MCF 10A (cell line): Measurements from ENCODE around the gene ESPNL. TPM values are rescaled to one million over a fixed set of nuclear protein-coding genes. Genes with fewer than 3 reads are reported as not detected.
A peak's percentile ranks its signal among the peaks of the same experiment; 100 is the strongest.

Experiments used
- BruUV-seq: library from RNA; stranded (reverse); fragments of 400-500 nt; replicated peaks from 2 replicates; lab custom pipeline; 2021; lab: Mats Ljungman, UMichigan
- CTCF ChIA-PET: fragments of 300-600 bp; sonication (Branson Sonifier 250); formaldehyde crosslinking; extraction: SDS; loops from one replicate; lab custom pipeline; 2021; ENCODE audit warnings: antibody characterized with exemption, inconsistent platforms; lab: Yijun Ruan, JAX
- POLR2A ChIA-PET: fragments of 300-600, 350-650 bp; sonication (Branson Sonifier 250); formaldehyde crosslinking; extraction: SDS; loops from one replicate; lab custom pipeline; 2020; ENCODE audit warnings: antibody characterized with exemption, inconsistent platforms; lab: Yijun Ruan, JAX
- DNase-seq: peaks from one replicate; pipeline ENCODE4 v3.0.0-alpha.2; 2018; ENCODE audit not compliant: unreplicated experiment
- H3K27ac Mint-ChIP-seq: one replicate; pipeline ENCODE4 v1.8.0; 2022; ENCODE audit warnings: mild to moderate bottlenecking, low read depth, mixed read lengths; ENCODE audit not compliant: unreplicated experiment
- H3K27me3 Mint-ChIP-seq: one replicate; pipeline ENCODE4 v1.8.0; 2022; ENCODE audit warnings: mixed read lengths; ENCODE audit not compliant: insufficient read depth, unreplicated experiment
- H3K36me3 Mint-ChIP-seq: one replicate; pipeline ENCODE4 v1.8.0; 2022; ENCODE audit warnings: mild to moderate bottlenecking, moderate library complexity, mixed read lengths; ENCODE audit not compliant: insufficient read depth, unreplicated experiment
- H3K4me1 Mint-ChIP-seq: one replicate; pipeline ENCODE4 v1.8.0; 2022; ENCODE audit warnings: mixed read lengths; ENCODE audit not compliant: insufficient read depth, unreplicated experiment
- H3K4me3 Mint-ChIP-seq: one replicate; pipeline ENCODE4 v1.8.0; 2022; ENCODE audit warnings: mild to moderate bottlenecking, moderate library complexity, mixed read lengths; ENCODE audit not compliant: unreplicated experiment
- H3K9me3 Mint-ChIP-seq: one replicate; pipeline ENCODE4 v1.8.0; 2022; ENCODE audit warnings: mixed read lengths; ENCODE audit not compliant: unreplicated experiment
- CTCF ChIP-seq: fragments of 200-600 bp; IDR thresholded peaks from one replicate; pipeline ENCODE4 v1.8.0; 2022; ENCODE audit warnings: antibody characterized with exemption, mild to moderate bottlenecking; ENCODE audit not compliant: unreplicated experiment
- intact Hi-C: fragments of 100-400 bp; cut with micrococcal nuclease; formaldehyde crosslinking; loops from 2 replicates; pipeline ENCODE4 v1.14.1; 2022
- total RNA-seq: library from RNA; stranded (reverse); gene quantifications from 2 replicates; pipeline ENCODE4 v1.2.3, GENCODE V29; 2022

ESPNL gene
- total RNA-seq, 1 experiment from 2014 or later, result not detected

- Mint-ChIP-seq H3K9me3 (no peaks in the 10 kb centered on the region), H3K27me3 (no peaks in the 10 kb centered on the region), H3K27ac (no peak overlapping the region), H3K4me3 (no peak overlapping the region), H3K4me1 (no peaks in the 10 kb centered on the region), H3K36me3 (no peaks in the 10 kb centered on the region)
- no peak for DNase-seq
- intact Hi-C loops, result no loop called here
- BruUV-seq, result no TSS peak
- POLR2A ChIA-PET, result no interaction called here
- CTCF ChIA-PET, result interaction anchor here (0.7 kb wide), 1 partner anchor 423 kb away, joined by 3 read pairs; no protein-coding TSS in a partner anchor
- TF ChIP-seq CTCF, result no peak
These were observed 6.2 kb downstream of the ESPNL start for GRCh38 chr2:238106339-238106697.

- intact Hi-C loops, result no loop called here
- Mint-ChIP-seq H3K27me3 (no peaks in the 10 kb centered on the region), H3K4me1 (no peaks in the 10 kb centered on the region), H3K4me3 (no peak overlapping the region), H3K27ac (no peak overlapping the region), H3K36me3 (no peaks in the 10 kb centered on the region), H3K9me3 (no peaks in the 10 kb centered on the region)
- ChIA-PET CTCF (interaction anchor here (0.7 kb wide), 1 partner anchor 423 kb away, joined by 3 read pairs; no protein-coding TSS in a partner anchor), POLR2A (no interaction called here)
- TF ChIP-seq CTCF, result peak; percentile 19
- no TSS peak for BruUV-seq
- no peak for DNase-seq
These were observed 6.8 kb downstream of the ESPNL start for GRCh38 chr2:238106698-238107524.

GRCh38 chr2:238107525-238108422, 7.6 kb downstream of the ESPNL start:
- H3K36me3 Mint-ChIP-seq, result no peaks in the 10 kb centered on the region
- no peaks in the 10 kb centered on the region for H3K4me1 Mint-ChIP-seq
- no peaks in the 10 kb centered on the region for H3K27me3 Mint-ChIP-seq
- H3K27ac Mint-ChIP-seq, result no peak overlapping the region
- ChIA-PET CTCF (no interaction called here), POLR2A (no interaction called here)
- H3K9me3 Mint-ChIP-seq, result peaks cover 4% of the 10 kb centered on the region
- TF ChIP-seq CTCF, result no peak
- no peak for DNase-seq
- no peak overlapping the region for H3K4me3 Mint-ChIP-seq
- no TSS peak for BruUV-seq
- intact Hi-C loops, result no loop called here
